Testis (tissue), 2 donors: ENCODE measurements around the gene TNS1.

Experiments
- CTCF ChIP-seq, 3 experiments: fragments of 450-650 bp in 2 of 3; fragments of 200-600 bp in 1 of 3; sonication (generic) in 1 of 3; IDR thresholded peaks; one replicate each; pipeline ENCODE4 v1.5.1; 2016 to 2019; ENCODE audit warnings: antibody characterized with exemption in 3 of 3, mild to moderate bottlenecking in 2 of 3, moderate library complexity in 1 of 3
- POLR2A ChIP-seq: fragments of 450-650 bp; IDR thresholded peaks from one replicate; pipeline ENCODE4 v1.6.1; 2017; ENCODE audit warnings: antibody characterized with exemption, mild to moderate bottlenecking, moderate library complexity

GRCh38 chr2:217783243-217783642 lies 219.6 kb downstream of the TNS1 start:
- TF ChIP-seq CTCF (IDR thresholded peaks at IDR 0.05) (no peak), POLR2A (no peak)
